ENCODE data around the gene FILIP1.

The FILIP1 gene

GRCh38 chr6:75296811-75297779 lies 196.5 kb downstream of the FILIP1 start:
- DNase-seq (ENCODE audit: low spot score): peak; percentile 76

DNA sequence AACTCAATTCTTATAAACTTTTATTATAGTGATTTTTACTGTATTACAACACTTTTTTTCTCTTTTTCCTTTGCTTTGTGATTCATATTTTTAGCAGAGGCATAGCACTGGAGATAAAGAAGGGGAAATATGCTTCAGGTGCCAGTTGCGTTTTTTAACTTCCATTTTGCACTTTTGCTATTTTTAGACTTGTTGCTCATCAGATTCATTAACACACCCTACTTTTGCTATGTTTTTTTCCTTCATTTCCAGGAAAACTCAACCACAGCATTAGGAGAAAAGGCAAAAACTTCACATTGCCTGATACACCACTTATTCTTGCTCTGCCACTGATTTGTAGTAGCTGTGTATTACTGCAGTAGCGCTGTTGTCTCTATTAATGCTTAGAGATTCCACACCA lies 201.0 kb downstream of the FILIP1 start:
- DNase-seq (ENCODE audit: low spot score): no peak

DNA sequence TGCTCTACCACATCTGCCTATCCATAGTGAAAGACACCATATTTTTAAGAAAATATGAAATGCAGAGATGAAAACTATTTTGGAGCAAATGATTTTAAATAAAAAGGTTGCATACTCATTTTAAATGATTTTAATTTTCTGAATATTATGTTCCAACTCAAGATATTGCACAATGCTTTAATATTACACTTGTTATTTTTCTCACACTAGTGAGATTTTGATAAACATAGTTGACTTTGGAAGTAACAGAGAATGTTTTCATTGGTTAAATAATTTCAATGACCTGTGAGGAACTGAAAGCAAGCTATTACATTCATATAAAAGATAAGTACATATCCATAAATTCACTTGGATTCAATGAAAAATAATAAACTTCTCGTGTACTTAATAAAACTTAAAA lies 201.9 kb downstream of the FILIP1 start:
- DNase-seq (ENCODE audit: low spot score): no peak

- DNase-seq (ENCODE audit: low spot score): no peak
Observed at GRCh38 chr6:75291331-75291730, 202.3 kb downstream of the FILIP1 start.

DNA sequence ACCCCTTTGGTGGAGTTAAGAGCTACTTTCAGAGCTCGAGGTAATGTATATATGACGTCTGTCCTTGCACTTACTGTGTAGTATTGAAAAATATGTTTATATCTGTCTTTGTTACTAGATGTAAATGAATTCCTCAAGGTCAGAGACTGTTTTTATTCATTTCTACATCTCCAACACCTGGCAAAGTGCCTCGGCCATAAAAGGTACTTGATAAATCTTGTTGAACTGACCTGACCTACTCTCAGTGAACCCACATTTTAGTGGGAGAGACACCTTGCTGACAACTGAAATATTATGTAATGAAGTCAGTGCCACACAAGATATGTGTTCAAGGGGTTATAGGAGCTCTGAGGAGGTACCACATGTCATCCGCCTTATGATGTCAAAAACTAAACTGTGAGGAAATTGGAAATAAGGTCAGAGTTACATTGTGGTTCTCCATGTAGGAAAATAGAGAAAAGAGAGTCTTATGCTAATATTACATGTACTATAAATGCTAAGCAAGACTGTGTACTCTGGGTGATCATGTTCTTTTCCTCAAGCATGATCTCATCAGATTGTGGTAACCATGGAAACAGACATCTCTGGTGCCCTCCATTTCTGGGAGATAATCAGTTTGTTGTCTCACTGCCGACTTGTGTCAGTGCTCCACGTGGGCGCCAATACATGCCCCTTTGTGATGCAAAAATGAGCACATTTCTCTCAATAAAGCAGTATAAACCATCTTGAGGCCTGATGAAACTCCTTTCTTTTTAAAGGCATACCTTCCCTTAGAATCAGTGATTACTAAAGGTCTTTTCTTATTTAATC lies 203.3 kb downstream of the FILIP1 start:
- no peak for DNase-seq (ENCODE audit: low spot score)

GRCh38 chr6:75288023-75288422 lies 205.6 kb downstream of the FILIP1 start:
- no peak for DNase-seq (ENCODE audit: low spot score)

- no peak for DNase-seq (ENCODE audit: low spot score)
Observed at GRCh38 chr6:75287424-75287823, 206.2 kb downstream of the FILIP1 start.

DNA sequence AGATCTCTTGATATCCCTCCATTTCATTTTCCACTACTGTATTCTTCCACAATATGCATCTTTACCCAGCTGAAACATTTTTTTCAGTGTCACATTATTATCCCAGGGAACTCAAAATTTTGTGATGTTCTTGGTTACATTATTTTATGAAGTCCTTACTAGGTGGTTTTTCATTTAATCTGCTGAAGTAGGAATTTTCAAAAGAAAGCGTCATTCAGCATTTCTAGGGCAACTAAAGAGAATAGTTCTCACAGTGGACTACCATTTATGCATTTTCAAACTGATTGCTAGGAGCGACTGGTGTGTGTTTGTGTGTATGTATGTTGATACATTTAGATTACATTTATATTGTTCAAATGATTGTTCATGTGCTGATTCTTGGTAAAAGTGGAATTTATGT lies 206.6 kb downstream of the FILIP1 start:
- DNase-seq (ENCODE audit: low spot score): no peak

GRCh38 chr6:75285283-75285639 lies 208.3 kb downstream of the FILIP1 start:
- DNase-seq (ENCODE audit: low spot score): no peak

- peak; percentile 96 for DNase-seq (ENCODE audit: low spot score)
Observed at GRCh38 chr6:75284632-75285282, 208.8 kb downstream of the FILIP1 start, which contains the start of gene TMEM30A. TSS of gene TMEM30A (minus strand) at chr6:75284792. CDS start at chr6:75284638, 154 bp downstream.

GRCh38 chr6:75283907-75284631 lies 209.5 kb downstream of the FILIP1 start:
- no peak for DNase-seq (ENCODE audit: low spot score)

GRCh38 chr6:75282706-75283105 lies 210.9 kb downstream of the FILIP1 start:
- DNase-seq (ENCODE audit: low spot score): no peak

DNA sequence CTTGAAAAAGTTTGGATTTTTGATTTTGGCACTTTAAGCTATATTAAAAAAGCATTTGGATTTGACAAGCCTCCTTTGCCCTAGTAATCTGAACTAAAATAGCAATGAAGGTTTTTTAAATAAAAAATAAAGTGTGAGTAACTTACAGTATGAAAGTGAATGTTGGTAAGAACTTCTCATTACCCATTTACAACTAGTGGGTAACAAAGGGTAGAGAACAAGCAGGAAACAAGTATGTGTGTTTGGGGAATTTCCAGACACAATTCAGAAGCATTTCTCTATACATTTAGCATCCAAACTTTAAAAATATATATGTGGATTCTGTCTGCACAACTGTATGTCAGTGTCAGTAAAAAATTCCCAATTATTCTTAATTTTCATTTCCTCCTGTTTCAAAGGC lies 211.9 kb downstream of the FILIP1 start:
- no peak for DNase-seq (ENCODE audit: low spot score)

DNA sequence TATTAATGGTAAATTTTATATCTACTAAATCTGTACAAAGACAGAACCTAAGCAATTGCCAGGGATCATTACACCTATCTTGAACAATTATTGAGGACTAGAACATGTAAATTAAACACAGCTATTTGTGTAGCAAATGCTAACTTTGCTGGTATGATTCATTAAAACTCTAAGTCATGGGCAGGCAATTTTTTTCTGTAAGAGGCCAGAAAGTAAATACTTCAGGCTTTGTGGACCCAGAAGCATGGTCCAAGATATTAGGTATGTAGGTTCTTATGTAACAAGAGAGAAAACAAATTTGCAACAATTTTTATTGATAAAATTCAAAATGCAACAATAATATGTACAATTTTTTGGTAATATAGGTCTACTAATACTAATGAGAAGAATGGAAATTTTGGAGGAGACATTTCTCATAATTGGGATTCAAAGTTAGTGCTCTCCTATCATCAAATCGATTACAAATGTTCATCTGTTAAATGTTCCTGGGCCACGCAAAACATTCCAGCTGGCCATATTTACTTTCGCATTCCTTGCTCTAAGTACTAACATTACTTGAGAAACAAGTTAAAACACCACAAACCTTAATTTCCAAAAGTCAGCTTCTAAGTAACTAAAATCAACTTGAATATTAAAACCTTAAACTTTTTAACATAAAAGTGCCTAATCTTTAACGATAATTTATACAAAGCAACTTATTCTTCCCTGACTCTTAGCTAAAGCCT lies 213.3 kb downstream of the FILIP1 start:
- DNase-seq (ENCODE audit: low spot score): no peak

DNA sequence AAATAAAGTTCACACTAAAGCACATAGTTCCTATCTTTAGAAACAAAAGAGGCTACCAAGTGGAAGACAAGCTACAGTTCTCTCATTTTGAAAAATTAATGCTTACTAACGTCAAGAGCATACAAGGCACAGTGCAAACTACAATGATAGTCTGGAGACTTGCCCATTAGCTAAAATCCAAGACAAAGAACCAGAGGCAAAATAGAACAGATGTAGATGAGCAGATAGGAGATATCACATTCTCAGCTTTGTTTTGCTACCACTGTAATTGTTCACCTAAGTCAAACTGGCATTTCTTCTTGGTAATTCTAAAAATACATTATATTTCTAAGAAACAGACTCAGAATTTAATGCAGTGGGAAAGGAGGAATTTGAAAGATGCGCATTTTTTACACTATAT lies 214.2 kb downstream of the FILIP1 start:
- no peak for DNase-seq (ENCODE audit: low spot score)

DNA sequence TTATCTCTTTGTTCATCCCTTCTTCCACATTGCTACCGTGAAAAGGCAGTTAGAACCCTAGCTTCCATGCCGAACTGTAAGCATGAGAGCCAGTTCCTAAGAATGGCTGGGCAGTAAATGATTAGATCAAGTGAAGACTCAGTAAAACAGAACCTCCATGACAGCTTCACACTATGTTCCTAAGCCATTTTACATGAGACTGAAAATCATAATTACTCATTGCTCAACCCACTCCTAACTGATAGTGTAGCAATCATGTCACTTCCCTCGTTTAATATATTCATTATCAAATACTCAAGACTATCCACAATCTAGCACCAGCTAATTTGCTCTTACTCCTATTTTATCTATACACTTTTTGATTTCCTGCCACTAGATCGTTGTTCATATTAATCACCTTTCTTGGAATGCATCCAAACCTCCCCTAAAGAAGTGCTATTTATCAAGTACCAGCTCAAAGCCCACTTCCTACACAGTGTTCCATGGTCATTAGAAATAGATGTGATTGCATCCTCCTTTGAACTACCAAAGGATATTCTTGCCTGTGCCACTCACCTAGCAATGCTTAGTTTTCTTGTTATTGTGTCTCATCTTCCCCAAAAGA lies 215.0 kb downstream of the FILIP1 start:
- DNase-seq (ENCODE audit: low spot score): no peak

DNA sequence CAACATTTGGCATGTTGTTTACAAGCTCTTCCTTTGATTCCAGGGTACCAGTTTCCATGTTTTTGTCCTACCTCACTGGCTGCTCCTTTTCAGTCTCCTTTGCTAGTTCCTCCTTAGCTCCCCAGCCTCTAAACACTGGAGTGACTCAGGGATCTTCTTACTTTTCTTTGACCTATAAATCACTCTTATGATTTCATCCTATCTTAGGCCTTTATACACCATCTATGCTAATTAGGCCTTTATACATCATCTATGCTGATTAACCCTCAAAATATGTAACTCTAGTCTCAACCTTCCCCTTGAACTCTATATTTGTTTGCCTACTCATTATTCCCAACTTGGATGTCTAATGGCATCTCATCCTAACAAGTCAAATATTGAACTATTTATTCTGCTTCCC lies 218.5 kb downstream of the FILIP1 start:
- DNase-seq (ENCODE audit: low spot score): peak; percentile 59

GRCh38 chr6:75273009-75273408 lies 220.6 kb downstream of the FILIP1 start:
- DNase-seq (ENCODE audit: low spot score): no peak

GRCh38 chr6:75272145-75272840 lies 221.3 kb downstream of the FILIP1 start:
- no peak for DNase-seq (ENCODE audit: low spot score)

DNA sequence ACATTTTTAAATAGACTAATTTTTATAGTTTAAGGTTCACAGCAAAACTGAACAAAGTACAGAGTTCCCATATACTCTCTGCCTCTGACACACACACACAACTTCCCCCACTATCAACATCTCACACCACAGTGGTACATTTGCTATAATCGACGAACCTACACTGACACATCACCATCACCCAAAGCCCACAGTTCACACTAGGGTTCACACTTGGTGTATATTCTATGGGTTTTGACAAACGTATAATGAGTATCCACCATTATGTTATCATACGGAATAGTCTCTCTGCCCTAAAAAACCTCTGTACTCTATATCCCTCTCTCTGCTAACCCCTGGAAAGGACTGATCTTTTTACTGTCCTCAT lies 224.6 kb downstream of the FILIP1 start:
- DNase-seq (ENCODE audit: low spot score): no peak

All from kidney capillary endothelial cell (primary cell).